Myocyte (in vitro differentiated cells): ENCODE measurements around the gene RNF213. TPM values are rescaled to one million over a fixed set of nuclear protein-coding genes. Genes with fewer than 3 reads are reported as not detected.
"Not testable (repeated sequence)": the region's sequence is repeated elsewhere in the genome, so short reads cannot be mapped to it uniquely, and the experiment has no call there.

ENCODE experiments used
- DNase-seq: peaks from one replicate; pipeline ENCODE4 v3.0.0-alpha.2; 2012; ENCODE audit warnings: low read depth
- total RNA-seq: library from RNA; depleted of rRNA; stranded (reverse); fragments of >200 nt; gene quantifications from 2 replicates; pipeline ENCODE4 v1.2.3, GENCODE V29; 2014

RNF213 gene
- total RNA-seq, 1 donor from 2014 or later, result 39.0 TPM

DNA sequence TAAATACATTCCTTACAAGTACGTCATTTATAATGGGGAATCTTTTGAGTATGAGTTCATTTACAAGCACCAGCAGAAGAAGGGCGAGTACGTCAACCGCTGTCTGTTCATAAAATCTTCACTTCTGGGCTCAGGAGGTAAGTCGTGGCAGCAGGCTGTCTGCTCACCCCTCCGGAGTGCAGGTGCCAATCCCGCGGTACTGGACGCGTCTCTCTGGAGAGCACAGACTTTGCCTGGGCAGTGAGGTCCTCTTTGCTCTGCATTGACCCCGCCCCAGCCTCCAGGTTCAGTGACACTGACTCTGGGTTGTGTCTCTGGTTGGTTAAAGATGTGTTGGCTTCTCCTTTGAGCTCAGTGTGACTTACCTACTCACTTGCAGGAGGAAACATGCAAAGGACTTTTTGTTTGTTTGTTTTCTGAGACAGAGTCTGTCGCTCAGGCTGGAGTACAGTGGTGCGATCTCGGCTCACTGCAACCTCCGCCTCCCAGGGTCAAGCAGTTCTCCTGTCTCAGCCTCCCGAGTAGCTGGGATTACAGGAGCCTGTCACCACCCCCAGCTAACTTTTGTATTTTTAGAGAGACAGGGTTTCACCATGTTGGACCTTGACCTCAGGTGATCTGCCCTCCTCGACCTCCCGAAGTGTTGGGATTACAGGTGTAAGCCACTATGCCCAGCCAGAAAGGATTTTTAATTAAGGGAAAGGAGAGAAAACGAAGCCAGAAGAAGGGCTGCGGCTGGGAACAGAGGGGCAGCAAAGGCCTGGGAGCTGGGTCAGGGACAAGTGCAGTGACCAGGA is 31.2 kb downstream of the RNF213 start:
- DNase-seq, result no peak

GRCh38 chr17:80292521-80292971 is 31.9 kb downstream of the RNF213 start:
- DNase-seq, result no peak

DNA sequence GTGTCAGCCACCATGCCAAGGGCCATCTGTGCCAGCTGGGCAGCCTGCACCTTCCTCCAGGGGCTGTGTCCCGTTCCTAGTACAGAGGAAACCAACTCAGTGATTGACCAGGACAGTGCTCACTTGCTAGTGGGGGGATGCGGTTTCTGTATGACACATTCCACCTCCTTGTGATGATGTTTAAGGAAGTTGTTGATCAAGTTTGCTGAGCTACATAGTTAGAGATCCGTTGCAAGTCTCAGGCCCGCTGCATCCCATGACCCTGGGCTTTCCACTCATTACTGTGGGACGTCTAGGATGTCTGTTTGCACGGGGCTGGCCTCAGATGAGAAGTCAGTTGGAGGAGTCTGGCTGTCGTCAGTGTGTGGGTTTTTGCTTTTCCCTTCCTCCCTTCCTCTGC is 33.6 kb downstream of the RNF213 start:
- DNase-seq, result no peak

GRCh38 chr17:80294653-80295052 is 34.0 kb downstream of the RNF213 start:
- DNase-seq, result no peak

- no peak for DNase-seq
Measured at GRCh38 chr17:80295146-80295545, 34.5 kb downstream of the RNF213 start.

DNA sequence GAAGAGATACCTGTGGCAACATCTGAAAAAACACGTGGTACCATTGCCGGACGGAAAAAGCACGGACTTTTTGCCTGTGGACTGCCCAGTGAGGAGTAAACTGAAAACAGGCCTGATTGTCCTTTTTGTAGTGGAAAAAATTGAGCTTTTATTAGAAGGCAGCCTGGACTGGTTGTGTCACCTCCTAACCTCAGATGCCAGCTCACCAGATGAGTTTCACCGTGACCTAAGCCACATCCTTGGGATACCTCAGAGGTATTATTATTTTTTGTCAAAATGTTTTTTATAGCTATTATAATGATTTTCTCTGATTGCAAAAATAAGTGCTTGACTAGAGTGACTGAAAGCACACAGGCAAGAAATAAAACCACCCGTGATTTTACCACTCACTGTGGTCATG is 34.9 kb downstream of the RNF213 start:
- DNase-seq, result no peak

GRCh38 chr17:80296221-80296620 is 35.6 kb downstream of the RNF213 start:
- no peak for DNase-seq

DNA sequence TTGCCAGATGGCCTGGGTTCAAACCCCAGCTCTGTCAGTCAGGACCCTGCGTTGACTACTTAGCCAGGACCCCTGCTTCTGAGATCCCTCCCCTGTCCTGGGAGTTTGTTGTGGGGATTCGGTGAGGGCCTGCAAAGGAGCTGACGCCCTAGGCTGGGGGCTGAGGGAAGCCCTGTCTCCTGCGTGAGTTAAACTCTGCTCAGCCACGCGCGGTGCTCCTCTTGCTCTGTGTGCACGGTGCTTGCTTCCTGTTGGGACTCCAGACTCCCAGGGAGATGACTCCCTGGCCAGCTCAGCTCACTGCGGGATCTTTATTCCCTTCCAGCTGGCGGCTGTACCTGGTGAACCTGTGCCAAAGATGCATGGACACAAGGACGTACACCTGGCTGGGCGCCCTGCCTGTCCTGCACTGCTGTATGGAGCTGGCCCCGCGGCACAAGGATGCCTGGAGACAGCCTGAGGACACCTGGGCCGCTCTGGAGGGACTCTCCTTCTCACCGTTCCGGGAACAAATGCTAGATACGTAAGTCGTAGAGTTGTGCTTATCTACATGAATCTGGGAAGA is 37.4 kb downstream of the RNF213 start:
- DNase-seq, result no peak

DNA sequence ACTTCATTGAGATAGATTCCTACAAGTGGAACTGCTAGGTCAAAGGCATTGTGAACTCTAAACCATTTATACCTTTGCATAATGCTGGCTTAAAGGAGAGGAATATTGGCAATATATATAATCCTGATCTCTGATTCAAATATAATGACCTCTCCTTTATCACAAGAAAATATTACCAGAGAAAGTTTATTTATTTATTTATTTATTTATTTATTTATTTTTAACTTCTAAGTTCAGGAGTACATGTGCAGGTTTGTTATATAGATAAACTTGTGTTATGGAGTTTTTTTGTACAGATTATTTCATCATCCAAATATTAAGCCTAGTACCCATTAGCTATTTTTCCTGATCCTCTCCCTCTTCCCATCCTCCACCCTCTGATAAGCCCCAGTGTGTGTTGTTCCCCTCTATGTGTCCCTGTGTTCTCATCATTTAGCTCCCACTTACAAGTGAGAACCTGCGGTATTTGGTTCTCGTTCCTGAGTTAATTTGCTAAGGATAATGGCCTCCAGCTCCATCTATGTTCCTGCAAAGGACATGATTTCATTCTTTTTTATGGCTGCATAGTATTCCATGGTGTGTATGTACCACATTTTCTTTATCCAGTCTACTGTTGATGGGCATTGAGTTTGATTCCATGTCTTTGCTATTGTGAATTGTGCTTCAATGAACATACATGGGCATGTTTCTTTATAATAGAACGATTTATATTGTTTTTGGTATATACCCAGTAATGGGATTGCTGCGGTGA is 38.9 kb downstream of the RNF213 start:
- not testable (repeated sequence) for DNase-seq

DNA sequence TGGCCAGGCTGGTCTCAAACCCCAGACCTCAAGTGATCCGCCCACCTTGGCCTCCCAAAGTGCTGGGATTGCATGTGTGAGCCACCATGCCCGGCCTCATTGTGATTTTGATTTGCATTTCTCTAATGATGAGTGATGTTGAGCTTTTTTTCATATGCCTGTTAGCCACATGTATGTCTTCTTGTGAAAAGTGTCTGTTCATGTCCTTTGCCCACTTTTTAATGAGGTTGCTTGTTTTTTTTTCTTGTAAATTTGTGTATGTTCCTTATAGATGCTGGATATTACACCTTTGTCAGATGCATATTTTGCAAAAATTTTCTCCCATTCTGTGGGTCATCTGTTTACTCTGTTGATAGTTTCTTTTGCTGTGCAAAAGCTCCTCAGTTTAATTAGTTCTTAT is 40.1 kb downstream of the RNF213 start:
- not testable (repeated sequence) for DNase-seq

GRCh38 chr17:80303824-80304223 is 43.2 kb downstream of the RNF213 start:
- DNase-seq, result no peak

GRCh38 chr17:80307994-80308691 is 47.5 kb downstream of the RNF213 start:
- DNase-seq, result no peak

DNA sequence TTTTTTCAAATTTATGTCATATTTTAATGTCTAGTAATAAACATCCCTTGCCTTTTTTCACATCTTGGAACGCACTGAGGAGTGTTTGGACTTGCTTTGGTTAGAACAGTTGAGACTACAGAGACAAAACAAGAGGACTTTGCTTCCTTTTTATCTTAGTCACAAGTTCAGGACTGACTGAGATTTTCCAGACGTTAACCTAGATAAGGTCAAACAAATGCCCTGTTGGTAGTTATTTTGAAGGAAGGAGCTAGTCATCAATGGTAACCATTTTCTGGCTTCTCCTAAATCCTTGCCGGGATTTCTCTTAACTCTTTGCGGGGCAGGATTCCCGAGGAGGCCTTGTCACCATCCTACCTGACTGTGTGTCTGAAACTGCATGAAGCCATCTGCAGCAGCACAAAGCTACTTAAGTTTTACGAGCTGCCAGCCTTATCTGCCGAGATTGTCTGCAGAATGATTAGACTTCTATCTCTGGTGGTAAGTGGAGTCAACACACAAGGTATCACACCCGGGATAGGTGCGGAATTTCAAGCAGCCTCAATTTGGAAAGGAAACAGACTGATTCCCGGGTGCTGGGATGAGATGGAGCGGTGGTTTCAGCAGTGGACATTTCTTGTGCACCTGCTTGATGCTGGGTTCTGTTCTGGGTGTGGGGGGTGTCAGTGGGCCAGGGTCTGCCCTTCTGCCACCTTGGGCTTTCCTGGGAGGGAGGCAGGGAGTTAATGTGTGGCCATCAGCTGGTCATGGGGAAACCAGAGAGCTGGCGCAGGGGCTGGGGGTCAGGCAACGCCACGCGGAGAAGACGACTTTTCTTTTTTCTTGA is 48.3 kb downstream of the RNF213 start:
- DNase-seq, result no peak

GRCh38 chr17:80311216-80311827 is 50.7 kb downstream of the RNF213 start:
- no peak for DNase-seq

GRCh38 chr17:80312621-80313135 is 52.0 kb downstream of the RNF213 start:
- no peak for DNase-seq

DNA sequence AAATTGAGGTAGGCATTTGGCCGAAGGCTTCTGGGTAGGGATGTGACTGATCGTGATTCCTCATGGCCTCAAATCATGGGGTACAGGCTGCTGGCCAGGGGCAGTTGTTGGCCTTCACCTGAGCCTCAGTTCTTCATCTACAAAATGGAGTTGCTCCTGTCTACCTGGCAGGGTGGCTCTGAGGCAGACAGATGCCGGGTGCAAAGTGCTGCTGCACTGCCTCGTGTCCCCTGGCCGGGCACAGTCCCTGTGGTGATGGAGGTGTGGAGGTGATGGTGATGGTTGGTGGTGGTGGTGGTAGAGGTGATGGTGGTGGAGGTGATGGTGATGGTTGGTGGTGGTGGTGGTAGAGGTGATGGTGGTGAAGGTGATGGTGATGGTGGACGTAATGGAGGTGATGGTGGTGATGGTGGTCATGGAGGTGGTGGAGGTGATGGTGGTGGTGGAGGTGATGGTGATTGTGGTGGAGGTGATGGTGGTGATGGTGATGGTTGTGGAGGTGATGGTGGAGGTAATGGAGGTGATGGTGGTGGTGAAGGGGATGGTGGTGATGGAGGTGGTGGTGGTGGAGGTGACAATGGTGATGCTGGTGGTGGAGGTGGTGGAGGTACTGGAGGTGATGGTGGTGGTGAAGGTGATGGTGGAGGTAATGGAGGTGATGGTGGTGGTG is 52.6 kb downstream of the RNF213 start:
- DNase-seq, result no peak

- not testable (repeated sequence) for DNase-seq
Measured at GRCh38 chr17:80313946-80314345, 53.3 kb downstream of the RNF213 start.

DNA sequence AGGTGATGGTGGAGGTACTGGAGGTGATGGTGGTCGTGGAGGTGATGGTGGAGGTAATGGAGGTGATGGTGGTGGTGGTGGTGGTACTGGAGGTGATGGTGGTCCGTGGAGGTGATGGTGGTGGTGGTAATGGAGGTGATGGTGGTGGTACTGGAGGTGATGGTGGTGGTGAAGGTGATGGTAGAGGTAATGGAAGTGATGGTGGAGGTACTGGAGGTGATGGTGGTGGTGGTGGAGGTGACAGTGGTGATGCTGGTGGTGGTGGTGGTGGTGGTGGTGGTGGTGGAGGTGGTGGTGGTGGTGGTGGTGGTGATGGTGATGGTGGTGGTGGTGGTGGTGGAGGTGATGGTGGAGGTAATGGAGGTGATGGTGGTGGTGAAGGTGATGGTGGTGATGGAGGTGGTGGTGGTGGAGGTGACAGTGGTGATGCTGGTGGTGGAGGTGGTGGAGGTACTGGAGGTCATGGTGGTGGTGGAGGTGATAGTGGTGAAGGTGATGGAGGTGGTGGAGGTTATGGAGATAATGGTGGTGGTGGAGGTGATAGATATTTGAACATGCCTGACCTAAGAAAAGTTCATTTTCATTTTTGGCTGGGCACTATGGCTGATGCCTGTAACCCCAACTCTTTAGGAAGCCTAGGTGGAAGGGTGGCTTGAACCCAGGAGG is 55.0 kb downstream of the RNF213 start:
- DNase-seq, result no peak

- DNase-seq, result no peak
Measured at GRCh38 chr17:80316431-80316830, 55.8 kb downstream of the RNF213 start.
